Skeletal muscle tissue (tissue), 4 donors: ENCODE data around the gene USP28. TPM values are rescaled to one million over a fixed set of nuclear protein-coding genes. Genes with fewer than 3 reads are reported as not detected.
"Not testable (repeated sequence)": the region's sequence is repeated elsewhere in the genome, so short reads cannot be mapped to it uniquely, and the experiment has no call there.

Experiments used
- H3K27ac ChIP-seq: one replicate; pipeline ENCODE4 v1.7.0; 2013; ENCODE audit warnings: mild to moderate bottlenecking, low read depth, low read length, inconsistent platforms
- H3K27me3 ChIP-seq, 3 donors: one replicate each; pipeline ENCODE4 v1.7.0; 2013; ENCODE audit warnings: low read length in 3 of 3; ENCODE audit not compliant: control insufficient read depth in 3 of 3, insufficient read depth in 3 of 3
- H3K36me3 ChIP-seq, 3 donors: one replicate each; pipeline ENCODE4 v1.7.0; 2013; ENCODE audit warnings: low read length in 3 of 3; ENCODE audit not compliant: control insufficient read depth in 3 of 3, insufficient read depth in 3 of 3
- H3K4me1 ChIP-seq, 3 donors: one replicate each; pipeline ENCODE4 v1.7.0; 2013; ENCODE audit warnings: low read length in 3 of 3, mild to moderate bottlenecking in 3 of 3; ENCODE audit not compliant: control insufficient read depth in 3 of 3, insufficient read depth in 3 of 3
- H3K4me3 ChIP-seq, 3 donors: one replicate each; pipeline ENCODE4 v1.7.0; 2013; ENCODE audit warnings: low read length in 3 of 3
- H3K9ac ChIP-seq, 3 donors: one replicate each; pipeline ENCODE4 v1.7.0; 2013; ENCODE audit warnings: low read length in 3 of 3, mild to moderate bottlenecking in 3 of 3, moderate library complexity in 2 of 3, low read depth in 1 of 3
- H3K9me3 ChIP-seq, 3 donors: one replicate each; pipeline ENCODE4 v1.7.0; 2013; ENCODE audit warnings: low read length in 3 of 3; ENCODE audit not compliant: control insufficient read depth in 3 of 3
- total RNA-seq: library from RNA; depleted of rRNA; stranded (reverse); fragments of >200 nt; gene quantifications from one replicate; pipeline ENCODE4 v1.2.3, GENCODE V29; 2014
- donor health status: Osteomylitis.

The USP28 gene
- total RNA-seq, result 91.9 TPM

- no peaks in the 10 kb centered on the region for H3K27me3 ChIP-seq
- H3K9me3 ChIP-seq, result no peaks in the 10 kb centered on the region
- peak within 1 kb of the TSS; percentile 83 to 94 (median 86) for H3K4me3 ChIP-seq
- peak within 1 kb of the TSS; percentile 95 for H3K27ac ChIP-seq
- peaks cover 18 to 47% (median 18%) of the 10 kb centered on the region in 3 donors for H3K4me1 ChIP-seq
- H3K36me3 ChIP-seq, result no peaks in the 10 kb centered on the region
- H3K9ac ChIP-seq, result peak within 1 kb of the TSS; percentile 94 to 98 (median 96)
Observed at GRCh38 chr11:113875234-113876073, at the start of gene USP28. TSS of gene USP28 (minus strand) at chr11:113875572. CDS start at chr11:113875501, 71 bp downstream.

DNA sequence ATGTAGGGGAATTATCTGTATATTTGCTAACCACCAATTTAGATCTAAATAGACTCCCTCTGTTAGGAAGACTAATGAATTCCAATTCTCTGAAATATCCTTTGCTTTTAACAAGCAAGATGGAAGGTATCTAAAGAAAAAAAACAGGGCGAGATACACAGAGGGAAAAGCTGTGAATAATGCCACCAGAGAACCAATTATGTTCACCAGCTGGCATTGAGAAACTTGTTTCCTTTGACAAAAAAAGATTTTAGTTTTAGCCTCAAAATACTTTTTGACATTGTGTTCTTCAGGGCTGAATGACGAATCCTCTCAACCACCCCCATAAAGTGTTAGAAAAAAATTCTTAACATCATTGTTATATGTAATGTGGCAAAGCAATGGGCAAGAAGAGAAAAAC is 48.2 kb upstream of the USP28 start:
- no peaks in the 10 kb centered on the region for H3K27me3 ChIP-seq
- H3K9me3 ChIP-seq, result no peaks in the 10 kb centered on the region
- no peak overlapping the region for H3K4me3 ChIP-seq
- no peaks in the 10 kb centered on the region for H3K36me3 ChIP-seq
- no peak overlapping the region for H3K27ac ChIP-seq
- H3K4me1 ChIP-seq, result no peaks in the 10 kb centered on the region
- no peak overlapping the region for H3K9ac ChIP-seq

GRCh38 chr11:113911491-113911890 is 36.1 kb upstream of the USP28 start:
- H3K4me3 ChIP-seq, H3K9me3 ChIP-seq, H3K9ac ChIP-seq, H3K27ac ChIP-seq, H3K4me1 ChIP-seq, H3K36me3 ChIP-seq: not testable (repeated sequence)
- peaks cover 0 to 16% (median 3%) of the 10 kb centered on the region in 3 donors for H3K27me3 ChIP-seq

DNA sequence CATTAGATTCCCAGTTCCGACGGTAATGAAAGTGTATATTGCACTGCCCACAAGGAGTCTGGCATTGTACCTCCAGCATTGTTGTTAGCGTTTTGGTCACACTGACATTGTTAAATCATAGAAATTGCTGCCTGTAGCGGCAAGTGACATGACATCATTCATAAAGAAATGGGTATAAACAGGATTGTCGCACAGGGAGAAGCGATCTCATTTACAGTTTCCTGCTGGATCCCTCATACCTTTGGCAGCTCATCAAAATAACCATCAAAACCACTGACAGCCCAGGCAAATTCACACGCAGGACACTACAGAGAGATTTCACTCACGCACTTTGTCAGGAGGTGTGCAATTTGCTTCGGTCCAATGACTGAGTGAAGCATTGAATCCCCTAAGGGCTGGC is 32.7 kb upstream of the USP28 start:
- Histone ChIP-seq H3K9me3 (no peaks in the 10 kb centered on the region), H3K4me1 (no peaks in the 10 kb centered on the region), H3K36me3 (no peaks in the 10 kb centered on the region), H3K27ac (no peak overlapping the region), H3K27me3 (peaks cover 0 to 16% (median 3%) of the 10 kb centered on the region in 3 donors), H3K4me3 (no peak overlapping the region), H3K9ac (no peak overlapping the region)

- H3K27me3 ChIP-seq, result peaks cover 0 to 16% (median 3%) of the 10 kb centered on the region in 3 donors
Observed at GRCh38 chr11:113907681-113908080, 32.3 kb upstream of the USP28 start.

DNA sequence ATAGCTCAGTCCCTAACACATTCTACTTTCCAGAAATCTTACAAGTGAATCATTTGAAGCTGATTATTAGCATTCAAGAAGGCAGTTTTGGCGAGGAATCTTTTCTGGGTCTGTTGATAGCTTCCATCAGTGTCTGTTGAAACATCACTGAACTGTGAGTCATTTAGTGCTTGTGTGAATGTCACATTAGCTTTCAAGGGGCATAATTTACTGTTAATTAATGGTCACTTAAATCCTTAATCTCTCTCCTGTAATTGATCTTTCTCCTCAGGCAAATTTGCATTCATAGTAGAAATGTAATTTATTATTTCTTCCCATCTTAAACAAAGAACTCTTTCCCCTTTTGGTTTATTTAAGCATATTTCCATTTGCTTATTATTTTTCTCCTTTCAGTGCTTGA is 31.8 kb upstream of the USP28 start:
- Histone ChIP-seq H3K27me3 (peaks cover 0 to 16% (median 3%) of the 10 kb centered on the region in 3 donors), H3K9ac (no peak overlapping the region), H3K27ac (no peak overlapping the region), H3K4me1 (no peaks in the 10 kb centered on the region), H3K36me3 (no peaks in the 10 kb centered on the region), H3K9me3 (no peaks in the 10 kb centered on the region), H3K4me3 (no peak overlapping the region)

More at GRCh38 chr11:113907681-113908080, 32.3 kb upstream of the USP28 start:
- Histone ChIP-seq H3K9ac (no peak overlapping the region), H3K36me3 (no peaks in the 10 kb centered on the region), H3K4me1 (no peaks in the 10 kb centered on the region), H3K27ac (no peak overlapping the region), H3K9me3 (no peaks in the 10 kb centered on the region), H3K4me3 (no peak overlapping the region)

- Histone ChIP-seq H3K4me3 (no peak overlapping the region), H3K4me1 (no peaks in the 10 kb centered on the region), H3K27ac (no peak overlapping the region), H3K27me3 (peaks cover 0 to 16% (median 3%) of the 10 kb centered on the region in 3 donors), H3K36me3 (no peaks in the 10 kb centered on the region), H3K9ac (no peak overlapping the region), H3K9me3 (no peaks in the 10 kb centered on the region)
Observed at GRCh38 chr11:113906516-113906915, 31.1 kb upstream of the USP28 start.

- H3K4me3 ChIP-seq, result no peak overlapping the region
- H3K36me3 ChIP-seq, result no peaks in the 10 kb centered on the region
- no peaks in the 10 kb centered on the region for H3K4me1 ChIP-seq
- H3K27ac ChIP-seq, result no peak overlapping the region
- H3K27me3 ChIP-seq, result peaks cover 0 to 16% (median 3%) of the 10 kb centered on the region in 3 donors
- no peak overlapping the region for H3K9ac ChIP-seq
- no peaks in the 10 kb centered on the region for H3K9me3 ChIP-seq
Observed at GRCh38 chr11:113906038-113906437, 30.7 kb upstream of the USP28 start.

DNA sequence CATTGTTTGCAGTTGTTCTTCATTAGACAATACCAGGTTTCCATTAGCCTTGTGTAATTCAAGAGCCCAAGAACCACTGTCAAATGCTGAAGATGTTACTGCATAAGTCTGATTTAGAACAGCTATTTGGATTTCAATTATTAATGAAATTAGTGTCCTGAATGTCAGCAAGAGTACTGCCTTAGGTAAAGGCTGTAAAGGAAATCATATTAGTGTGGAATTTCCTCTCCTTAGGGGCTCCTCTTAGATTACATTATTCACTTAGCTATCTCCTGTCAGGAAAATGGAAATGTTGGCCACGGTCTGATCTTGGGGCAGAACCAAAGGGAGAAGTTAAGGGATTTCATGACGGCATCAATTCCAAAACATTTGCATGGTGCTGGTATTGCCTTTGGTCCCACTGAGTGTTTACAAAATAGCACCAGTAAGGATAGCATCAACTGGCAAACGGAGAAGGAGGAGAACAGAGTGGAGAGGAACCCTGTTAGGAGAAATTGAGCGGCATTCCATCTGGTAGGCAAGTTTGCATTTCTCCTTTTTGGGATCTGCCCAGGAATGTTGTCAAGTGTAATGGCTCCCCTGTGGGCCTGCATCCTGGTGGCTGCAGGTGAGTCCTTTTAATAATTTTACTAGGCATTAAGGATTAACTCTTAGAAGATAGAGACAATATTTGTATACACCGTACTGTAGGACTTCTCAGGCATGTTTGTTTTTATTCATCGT is 29.2 kb upstream of the USP28 start, which contains the start of gene HTR3B:
Gene HTR3B, plus strand, starts transcription at position 418 of the 723 bp plus-strand sequence. Its CDS starts 138 bp downstream, at position 556.
- H3K27ac ChIP-seq, result no peak within 1 kb of the TSS
- peaks cover 0 to 14% (median 3%) of the 10 kb centered on the region in 3 donors for H3K27me3 ChIP-seq
- no peaks in the 10 kb centered on the region for H3K4me1 ChIP-seq
- H3K4me3 ChIP-seq, result no peak within 1 kb of the TSS
- H3K36me3 ChIP-seq, result no peaks in the 10 kb centered on the region
- no peak within 1 kb of the TSS for H3K9ac ChIP-seq
- H3K9me3 ChIP-seq, result no peaks in the 10 kb centered on the region

DNA sequence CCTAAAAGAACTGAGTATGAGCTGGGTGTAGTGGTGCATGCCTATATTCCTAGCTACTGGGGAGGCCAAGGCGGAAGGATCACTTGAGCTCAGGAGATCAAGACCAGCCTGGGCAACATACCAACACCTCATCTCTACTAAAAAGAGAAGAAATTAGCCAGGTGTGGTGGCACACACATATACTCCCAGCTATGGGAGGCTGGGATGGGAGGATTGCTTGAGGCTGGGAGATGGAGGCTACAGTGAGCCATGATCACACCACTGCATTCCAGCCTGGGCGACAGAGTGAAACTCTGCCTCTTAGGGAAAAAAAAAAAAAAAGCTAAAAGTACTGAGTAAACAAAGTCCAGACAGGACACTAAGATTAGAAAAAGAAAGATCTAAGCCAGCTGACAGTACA is 25.8 kb upstream of the USP28 start:
- Histone ChIP-seq H3K9me3 (no peaks in the 10 kb centered on the region), H3K27ac (no peak overlapping the region), H3K4me1 (peaks cover 2 to 4% (median 2%) of the 10 kb centered on the region in 3 donors), H3K27me3 (no peaks in the 10 kb centered on the region), H3K9ac (no peak overlapping the region), H3K4me3 (no peak overlapping the region), H3K36me3 (no peaks in the 10 kb centered on the region)
